Activated CD4-positive, alpha-beta memory T cell treated with anti-CD3 and anti-CD28 coated beads, Interleukin-2, amount 10 ng/mL, durations not matched to agents 7 days and 5 days (primary cell): Measurements from ENCODE around the gene HTR1D. TPM values are rescaled to one million over a fixed set of nuclear protein-coding genes. Genes with fewer than 3 reads are reported as not detected.
"Not testable (repeated sequence)": the region's sequence is repeated elsewhere in the genome, so short reads cannot be mapped to it uniquely, and the experiment has no call there.

Experiments used
- CTCF ChIA-PET: fragments of 350-600 bp; sonication (Branson Sonifier 250); formaldehyde crosslinking; loops from one replicate; lab custom pipeline; 2021; ENCODE audit warnings: antibody characterized with exemption, inconsistent platforms; lab: Charles Lee
- POLR2A ChIA-PET: fragments of 350-600 bp; sonication (Branson Sonifier 250); formaldehyde crosslinking; loops from one replicate; lab custom pipeline; 2021; ENCODE audit warnings: antibody characterized with exemption; lab: Charles Lee
- DNase-seq: peaks from one replicate; pipeline ENCODE4 v3.0.0-alpha.2; 2020
- H3K27ac Mint-ChIP-seq: one replicate; pipeline ENCODE4 v1.8.0; 2021; ENCODE audit warnings: mild to moderate bottlenecking, mixed read lengths
- H3K27me3 Mint-ChIP-seq: one replicate; pipeline ENCODE4 v1.8.0; 2021; ENCODE audit warnings: mixed read lengths
- H3K36me3 Mint-ChIP-seq: one replicate; pipeline ENCODE4 v1.8.0; 2021; ENCODE audit warnings: low read depth, mixed read lengths
- H3K4me1 Mint-ChIP-seq: one replicate; pipeline ENCODE4 v1.8.0; 2021; ENCODE audit warnings: mixed read lengths
- H3K4me3 Mint-ChIP-seq: one replicate; pipeline ENCODE4 v1.8.0; 2021; ENCODE audit warnings: mild to moderate bottlenecking, mixed read lengths
- H3K9me3 Mint-ChIP-seq: one replicate; pipeline ENCODE4 v1.8.0; 2021; ENCODE audit warnings: mixed read lengths
- total RNA-seq, 2 experiments: library from RNA; stranded (reverse); gene quantifications; one replicate each; pipeline ENCODE4 v1.2.3, GENCODE V29; 2021

HTR1D gene, protein sequence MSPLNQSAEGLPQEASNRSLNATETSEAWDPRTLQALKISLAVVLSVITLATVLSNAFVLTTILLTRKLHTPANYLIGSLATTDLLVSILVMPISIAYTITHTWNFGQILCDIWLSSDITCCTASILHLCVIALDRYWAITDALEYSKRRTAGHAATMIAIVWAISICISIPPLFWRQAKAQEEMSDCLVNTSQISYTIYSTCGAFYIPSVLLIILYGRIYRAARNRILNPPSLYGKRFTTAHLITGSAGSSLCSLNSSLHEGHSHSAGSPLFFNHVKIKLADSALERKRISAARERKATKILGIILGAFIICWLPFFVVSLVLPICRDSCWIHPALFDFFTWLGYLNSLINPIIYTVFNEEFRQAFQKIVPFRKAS
- not detected for total RNA-seq

GRCh38 chr1:23217421-23218115, at the start of gene HTR1D:
HTR1D (minus strand) TSS chr1:23217502; CDS start chr1:23194219, 23,283 bp downstream.
- Mint-ChIP-seq H3K27me3 (peaks cover 57% of the 10 kb centered on the region), H3K4me1 (peaks cover 11% of the 10 kb centered on the region), H3K27ac (no peak within 1 kb of the TSS), H3K9me3 (no peaks in the 10 kb centered on the region), H3K36me3 (no peaks in the 10 kb centered on the region), H3K4me3 (no peak within 1 kb of the TSS)
- ChIA-PET POLR2A (interaction anchor here (1.0 kb wide), 1 partner anchor 114 kb away, joined by 3 read pairs; no protein-coding TSS in a partner anchor), CTCF (interaction anchor here (0.7 to 1.6 kb wide), 3 partner anchors 27 to 714 kb away, joined by 3 to 4 read pairs (median 3); no protein-coding TSS in a partner anchor)
- no peak for DNase-seq

DNA sequence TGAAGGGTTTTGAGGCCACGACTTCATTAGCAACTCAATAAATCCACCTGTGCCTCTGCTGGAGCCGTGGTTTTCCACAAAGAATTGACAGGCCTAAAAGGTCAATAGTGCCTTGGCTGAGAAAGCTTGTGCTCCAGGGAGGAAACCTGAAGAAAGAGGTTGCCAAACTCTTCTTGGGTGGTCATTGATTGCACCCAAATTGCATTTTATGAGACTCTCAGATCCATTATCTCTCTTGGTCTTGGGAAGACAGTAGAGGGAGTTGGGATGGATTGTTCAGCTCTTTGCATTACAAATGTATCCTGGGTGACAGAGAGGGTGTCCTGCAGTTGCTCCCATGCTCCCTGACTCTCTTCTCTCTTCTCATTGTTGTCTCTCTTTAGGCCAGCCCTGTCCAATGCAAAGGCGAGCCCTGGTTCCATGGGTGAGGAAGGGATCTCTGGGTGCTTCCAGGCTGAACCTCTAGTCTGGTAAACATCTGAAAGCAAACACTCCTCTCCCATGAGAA, 46.1 kb upstream of the HTR1D start:
- ChIA-PET POLR2A (no interaction called here), CTCF (no interaction called here)
- no peaks in the 10 kb centered on the region for H3K27me3 Mint-ChIP-seq
- no peak for DNase-seq
- no peaks in the 10 kb centered on the region for H3K9me3 Mint-ChIP-seq
- no peaks in the 10 kb centered on the region for H3K4me1 Mint-ChIP-seq
- no peak overlapping the region for H3K4me3 Mint-ChIP-seq
- no peak overlapping the region for H3K27ac Mint-ChIP-seq
- no peaks in the 10 kb centered on the region for H3K36me3 Mint-ChIP-seq

DNA sequence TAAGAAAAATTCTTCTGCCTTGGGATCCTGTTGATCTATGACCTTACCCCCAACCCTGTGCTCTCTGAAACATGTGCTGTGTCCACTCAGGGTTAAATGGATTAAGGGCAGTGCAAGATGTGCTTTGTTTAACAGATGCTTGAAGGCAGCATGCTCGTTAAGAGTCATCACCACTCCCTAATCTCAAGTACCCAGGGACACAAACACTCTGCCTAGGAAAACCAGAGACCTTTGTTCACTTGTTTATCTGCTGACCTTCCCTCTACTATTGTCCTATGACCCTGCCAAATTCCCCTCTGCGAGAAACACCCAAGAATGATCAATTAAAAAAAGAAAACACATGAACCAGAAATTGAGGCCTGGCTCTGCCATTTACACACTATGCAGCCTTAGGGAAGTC, 40.8 kb upstream of the HTR1D start:
- H3K4me1 Mint-ChIP-seq, H3K27ac Mint-ChIP-seq, H3K36me3 Mint-ChIP-seq, H3K27me3 Mint-ChIP-seq, DNase-seq, H3K9me3 Mint-ChIP-seq, H3K4me3 Mint-ChIP-seq, POLR2A ChIA-PET, CTCF ChIA-PET: not testable (repeated sequence)

GRCh38 chr1:23257371-23257770, 40.1 kb upstream of the HTR1D start:
- H3K4me1 Mint-ChIP-seq, CTCF ChIA-PET, DNase-seq, POLR2A ChIA-PET, H3K27me3 Mint-ChIP-seq, H3K36me3 Mint-ChIP-seq, H3K4me3 Mint-ChIP-seq, H3K9me3 Mint-ChIP-seq, H3K27ac Mint-ChIP-seq: not testable (repeated sequence)

DNA sequence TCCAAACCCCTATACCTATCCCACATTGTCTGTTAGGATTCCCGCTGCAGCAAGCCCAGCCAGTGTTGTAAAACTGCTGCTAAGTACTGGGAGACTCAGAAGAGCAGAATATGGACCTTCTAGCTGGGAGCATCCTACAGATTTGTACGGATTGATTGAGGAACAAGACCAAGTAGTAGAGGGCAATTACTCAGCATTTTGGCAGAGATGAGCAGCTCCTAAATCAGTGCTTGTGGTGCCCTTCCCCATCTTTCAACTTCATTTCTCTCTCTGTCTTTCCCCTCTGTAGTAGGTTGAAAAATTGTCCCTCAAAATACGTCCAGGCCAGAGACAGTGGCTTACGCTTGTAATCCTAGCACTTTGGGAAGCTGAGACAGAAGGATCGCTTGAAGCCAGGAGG, 37.3 kb upstream of the HTR1D start:
- no peak overlapping the region for H3K27ac Mint-ChIP-seq
- POLR2A ChIA-PET: no interaction called here
- H3K4me1 Mint-ChIP-seq: no peaks in the 10 kb centered on the region
- H3K9me3 Mint-ChIP-seq: no peaks in the 10 kb centered on the region
- CTCF ChIA-PET: no interaction called here
- H3K36me3 Mint-ChIP-seq: no peaks in the 10 kb centered on the region
- peaks cover 6% of the 10 kb centered on the region for H3K27me3 Mint-ChIP-seq
- no peak for DNase-seq
- no peak overlapping the region for H3K4me3 Mint-ChIP-seq

DNA sequence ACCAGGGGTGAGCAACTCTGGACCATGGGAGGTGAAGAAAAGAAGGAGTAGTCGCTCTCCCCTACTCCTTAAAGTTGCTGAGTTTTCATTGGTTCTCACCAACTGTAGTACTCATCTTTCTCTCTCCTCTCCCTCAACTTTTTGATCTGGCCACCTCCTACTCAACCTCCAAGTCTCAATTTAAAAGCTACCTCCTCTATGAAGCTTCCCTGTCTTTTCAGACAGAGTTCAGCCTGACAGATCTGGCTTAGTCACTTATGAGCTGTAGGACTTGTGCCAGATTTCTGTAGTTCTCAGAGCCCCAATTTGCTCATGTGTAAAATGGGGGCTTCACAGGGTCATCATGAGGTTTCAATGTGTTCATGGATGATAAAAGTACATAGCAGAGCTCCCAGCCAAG, 34.5 kb upstream of the HTR1D start:
- Mint-ChIP-seq H3K36me3 (no peaks in the 10 kb centered on the region), H3K27ac (no peak overlapping the region), H3K27me3 (peaks cover 8% of the 10 kb centered on the region), H3K4me1 (no peaks in the 10 kb centered on the region), H3K4me3 (no peak overlapping the region), H3K9me3 (no peaks in the 10 kb centered on the region)
- ChIA-PET POLR2A (no interaction called here), CTCF (interaction anchor here (0.6 kb wide), 1 partner anchor 515 kb away, joined by 3 read pairs; no protein-coding TSS in a partner anchor)
- no peak for DNase-seq

- H3K4me1 Mint-ChIP-seq: no peaks in the 10 kb centered on the region
- no peak for DNase-seq
- peaks cover 8% of the 10 kb centered on the region for H3K27me3 Mint-ChIP-seq
- no peaks in the 10 kb centered on the region for H3K36me3 Mint-ChIP-seq
- POLR2A ChIA-PET: no interaction called here
- H3K9me3 Mint-ChIP-seq: no peaks in the 10 kb centered on the region
- H3K4me3 Mint-ChIP-seq: no peak overlapping the region
- CTCF ChIA-PET: interaction anchor here (1.0 kb wide), 1 partner anchor 387 kb away, joined by 3 read pairs; no protein-coding TSS in a partner anchor
- no peak overlapping the region for H3K27ac Mint-ChIP-seq
These were observed 32.6 kb upstream of the HTR1D start for GRCh38 chr1:23249787-23250454.

DNA sequence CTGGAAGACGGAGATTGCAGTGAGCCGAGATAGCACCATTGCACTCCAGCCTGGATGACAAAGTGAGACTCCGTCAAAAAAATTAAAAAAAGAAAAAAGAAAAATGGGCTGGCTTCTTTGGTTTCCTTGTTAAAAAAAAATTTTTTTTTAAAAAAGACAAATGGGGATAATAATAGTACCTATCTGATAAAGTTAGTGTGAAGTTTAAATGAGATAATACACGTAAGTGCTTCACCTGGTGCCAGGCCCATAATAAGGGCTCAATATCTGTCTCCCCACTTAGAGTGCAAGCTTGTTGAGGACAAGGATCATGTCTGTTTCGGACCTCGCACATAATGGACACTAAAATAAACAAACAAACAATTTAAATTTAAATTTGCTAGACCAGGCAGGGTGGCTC, 30.0 kb upstream of the HTR1D start:
- DNase-seq: no peak
- Mint-ChIP-seq H3K27ac (no peak overlapping the region), H3K27me3 (peaks cover 8% of the 10 kb centered on the region), H3K4me3 (no peak overlapping the region), H3K9me3 (no peaks in the 10 kb centered on the region), H3K36me3 (no peaks in the 10 kb centered on the region), H3K4me1 (no peaks in the 10 kb centered on the region)
- POLR2A ChIA-PET: no interaction called here
- CTCF ChIA-PET: no interaction called here

GRCh38 chr1:23246274-23246673, 29.0 kb upstream of the HTR1D start:
- H3K4me1 Mint-ChIP-seq: no peaks in the 10 kb centered on the region
- no peak overlapping the region for H3K4me3 Mint-ChIP-seq
- no peak overlapping the region for H3K27ac Mint-ChIP-seq
- no peak for DNase-seq
- H3K36me3 Mint-ChIP-seq: no peaks in the 10 kb centered on the region
- no peaks in the 10 kb centered on the region for H3K9me3 Mint-ChIP-seq
- peaks cover 8% of the 10 kb centered on the region for H3K27me3 Mint-ChIP-seq
- ChIA-PET POLR2A (no interaction called here), CTCF (no interaction called here)

DNA sequence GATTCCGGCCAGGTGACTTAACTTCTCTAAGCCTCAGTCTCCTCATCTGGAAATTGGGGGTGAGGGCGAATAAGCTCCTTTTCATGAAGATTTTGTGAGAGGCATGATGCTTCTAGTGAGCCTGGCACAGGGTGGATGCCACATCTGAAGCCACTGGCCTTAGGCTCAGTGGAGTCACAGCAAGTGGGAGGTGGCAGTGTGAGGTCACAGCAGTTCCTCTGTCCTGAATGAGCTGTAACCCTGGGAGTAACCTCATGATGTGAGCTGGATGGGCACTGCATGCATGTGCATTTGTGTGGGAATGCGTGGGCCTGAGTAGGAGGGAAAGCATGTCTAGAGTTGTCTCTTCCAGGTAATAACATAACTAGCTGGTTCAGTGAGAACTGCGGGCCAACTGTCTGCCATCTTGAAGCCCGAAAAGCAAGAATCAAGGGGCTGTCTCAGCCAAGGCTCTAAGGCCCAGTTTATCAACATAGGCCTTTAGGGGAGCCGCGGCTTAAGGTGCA, 27.0 kb upstream of the HTR1D start:
- Mint-ChIP-seq H3K9me3 (no peaks in the 10 kb centered on the region), H3K27me3 (peaks cover 2% of the 10 kb centered on the region), H3K4me1 (no peaks in the 10 kb centered on the region), H3K27ac (no peak overlapping the region), H3K4me3 (no peak overlapping the region), H3K36me3 (no peaks in the 10 kb centered on the region)
- ChIA-PET CTCF (interaction anchor here (0.9 to 1.0 kb wide), 2 partner anchors 28 to 61 kb away, joined by 3 to 4 read pairs; partner anchors contain the start of gene HTR1D), POLR2A (no interaction called here)
- DNase-seq: no peak

- H3K27ac Mint-ChIP-seq: no peak overlapping the region
- ChIA-PET POLR2A (no interaction called here), CTCF (interaction anchor here (0.7 kb wide), 1 partner anchor 21 kb away, joined by 5 read pairs; no protein-coding TSS in a partner anchor)
- no peaks in the 10 kb centered on the region for H3K36me3 Mint-ChIP-seq
- no peak for DNase-seq
- no peaks in the 10 kb centered on the region for H3K4me1 Mint-ChIP-seq
- no peaks in the 10 kb centered on the region for H3K9me3 Mint-ChIP-seq
- H3K27me3 Mint-ChIP-seq: peaks cover under 1% of the 10 kb centered on the region
- no peak overlapping the region for H3K4me3 Mint-ChIP-seq
These were observed 25.1 kb upstream of the HTR1D start for GRCh38 chr1:23242414-23242813.

- Mint-ChIP-seq H3K9me3 (no peaks in the 10 kb centered on the region), H3K4me1 (no peaks in the 10 kb centered on the region), H3K4me3 (no peak overlapping the region), H3K27ac (no peak overlapping the region), H3K36me3 (no peaks in the 10 kb centered on the region), H3K27me3 (no peaks in the 10 kb centered on the region)
- DNase-seq: no peak
- CTCF ChIA-PET: no interaction called here
- POLR2A ChIA-PET: no interaction called here
These were observed 22.5 kb upstream of the HTR1D start for GRCh38 chr1:23239638-23240295.
